ENCODE results near the gene DRG2. TPM values are rescaled to one million over a fixed set of nuclear protein-coding genes. Genes with fewer than 3 reads are reported as not detected.

DRG2 gene
- total RNA-seq, 1 experiment from 2014 or later = 52.0 TPM

DNA sequence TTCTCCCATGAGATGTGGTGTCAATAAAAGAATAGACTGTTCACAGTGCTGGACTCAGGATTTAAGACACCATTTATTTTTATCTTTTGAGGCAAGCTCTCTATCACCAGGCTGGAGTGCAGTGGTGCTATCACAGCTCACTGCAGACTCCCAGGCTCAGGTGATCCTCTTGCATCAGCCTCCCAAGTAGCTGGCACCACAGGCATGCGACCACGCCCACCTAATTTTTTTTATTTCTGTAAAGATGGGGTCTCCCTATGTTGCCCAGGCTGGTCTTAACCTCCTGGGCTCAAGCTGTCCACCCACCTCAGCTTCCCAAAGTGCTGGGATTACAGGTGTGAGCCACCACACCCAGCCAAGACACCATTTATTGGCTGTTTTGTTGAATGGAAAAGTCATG lies 18.6 kb upstream of the DRG2 start:
- H3K4me1 Mint-ChIP-seq = peaks cover 4 to 5% of the 10 kb centered on the region in 2 experiments
- peaks cover 8 to 15% (median 12%) of the 10 kb centered on the region in 3 experiments; a peak in 6 of 7 replicates for H3K36me3 Mint-ChIP-seq (ENCODE audit: insufficient read depth in 1 of 3, low read depth in 3 of 3)
- Histone ChIP-seq H2AFZ (ENCODE audit: low read length) (no peak overlapping the region), H2BK20ac (ENCODE audit: low read depth, low read length, poor library complexity, severe bottlenecking) (no peak overlapping the region), H3K9me3 (ENCODE audit: control insufficient read depth, low read depth, low read length) (no peaks in the 10 kb centered on the region), H3K79me1 (ENCODE audit: insufficient read depth, low read depth, low read length, poor library complexity, severe bottlenecking) (no peaks in the 10 kb centered on the region), H3K18ac (ENCODE audit: insufficient read length, low read depth, low read length) (no peak overlapping the region), H3K27ac (ENCODE audit: insufficient read length, low read depth, low read length) (no peak overlapping the region), H3K27me3 (ENCODE audit: insufficient read depth, low read length) (no peaks in the 10 kb centered on the region), H4K5ac (ENCODE audit: insufficient read length, low read depth, low read length) (no peak overlapping the region), H3K4ac (ENCODE audit: low read depth, low read length) (no peak overlapping the region), H3K4me1 (ENCODE audit: insufficient read depth, low read length) (no peaks in the 10 kb centered on the region), H4K8ac (replicated peaks; ENCODE audit: insufficient read length, low read depth, low read length) (no peak overlapping the region), H4K91ac (ENCODE audit: insufficient read length, low read depth, low read length) (no peak overlapping the region), H2AK5ac (ENCODE audit: insufficient read length, low read length) (no peak overlapping the region), H3K9ac (ENCODE audit: extremely low read depth, insufficient read length, low read length) (no peak overlapping the region), H3T11ph (ENCODE audit: low read length) (no peak overlapping the region), H3K14ac (ENCODE audit: insufficient read depth, low read length) (no peak overlapping the region), H3K79me2 (ENCODE audit: insufficient read depth, low read length) (no peaks in the 10 kb centered on the region), H3K23me2 (ENCODE audit: insufficient read length, low read depth, low read length, poor library complexity, severe bottlenecking) (no peaks in the 10 kb centered on the region), H4K20me1 (ENCODE audit: control insufficient read depth, insufficient read depth, insufficient read length) (no peaks in the 10 kb centered on the region), H2BK15ac (ENCODE audit: low read depth, low read length) (no peak overlapping the region), H2BK12ac (ENCODE audit: insufficient read length, low read depth, low read length) (no peak overlapping the region), H3K23ac (ENCODE audit: insufficient read length, low read depth, low read length) (no peak overlapping the region), H2BK120ac (ENCODE audit: low read depth, low read length, poor library complexity, severe bottlenecking) (no peak overlapping the region), H3K4me2 (ENCODE audit: insufficient read depth, insufficient read length, low read length) (no peak overlapping the region), H3K56ac (ENCODE audit: insufficient read length, low read depth, low read length) (no peak overlapping the region), H2BK5ac (ENCODE audit: insufficient read length, low read length) (no peak overlapping the region)
- no peaks in the 10 kb centered on the region for H3K9me3 Mint-ChIP-seq
- no peak for DNase-seq
- no peak overlapping the region for H3K4me3 Mint-ChIP-seq
- no peak overlapping the region for H3K27ac Mint-ChIP-seq
- TF ChIP-seq, protein P1, sequence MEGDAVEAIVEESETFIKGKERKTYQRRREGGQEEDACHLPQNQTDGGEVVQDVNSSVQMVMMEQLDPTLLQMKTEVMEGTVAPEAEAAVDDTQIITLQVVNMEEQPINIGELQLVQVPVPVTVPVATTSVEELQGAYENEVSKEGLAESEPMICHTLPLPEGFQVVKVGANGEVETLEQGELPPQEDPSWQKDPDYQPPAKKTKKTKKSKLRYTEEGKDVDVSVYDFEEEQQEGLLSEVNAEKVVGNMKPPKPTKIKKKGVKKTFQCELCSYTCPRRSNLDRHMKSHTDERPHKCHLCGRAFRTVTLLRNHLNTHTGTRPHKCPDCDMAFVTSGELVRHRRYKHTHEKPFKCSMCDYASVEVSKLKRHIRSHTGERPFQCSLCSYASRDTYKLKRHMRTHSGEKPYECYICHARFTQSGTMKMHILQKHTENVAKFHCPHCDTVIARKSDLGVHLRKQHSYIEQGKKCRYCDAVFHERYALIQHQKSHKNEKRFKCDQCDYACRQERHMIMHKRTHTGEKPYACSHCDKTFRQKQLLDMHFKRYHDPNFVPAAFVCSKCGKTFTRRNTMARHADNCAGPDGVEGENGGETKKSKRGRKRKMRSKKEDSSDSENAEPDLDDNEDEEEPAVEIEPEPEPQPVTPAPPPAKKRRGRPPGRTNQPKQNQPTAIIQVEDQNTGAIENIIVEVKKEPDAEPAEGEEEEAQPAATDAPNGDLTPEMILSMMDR (conservative IDR thresholded peaks at IDR 0.05) = no peak
- H3K27me3 Mint-ChIP-seq (ENCODE audit: low read depth) = peaks cover 3% of the 10 kb centered on the region; the same call in 1 of the 2 replicates
- WGBS (ENCODE audit: extremely low coverage, insufficient read length, low lambda C conversion rate) = no CpG with 5 or more reads among the region's 2 CpGs

Measured in H9 (cell line).